GM12864 (cell line): ENCODE results near the gene SIX2.

Source experiments
- DNase-seq: peaks from one replicate; pipeline ENCODE4 v3.0.0-alpha.2; 2011; ENCODE audit warnings: low read depth
- H3K4me3 ChIP-seq: 2 replicates; pipeline ENCODE4 v1.5.1; 2011; ENCODE audit warnings: mild to moderate bottlenecking, low read depth, low read length, control low read depth
- TF ChIP-seq, protein P1 (sequence below): IDR thresholded peaks from 2 replicates; pipeline ENCODE4 v1.5.1; 2011; ENCODE audit warnings: low read depth, mild to moderate bottlenecking, moderate library complexity, low read length, control low read depth, inconsistent platforms; ENCODE audit errors: missing control alignments

Gene SIX2

DNA sequence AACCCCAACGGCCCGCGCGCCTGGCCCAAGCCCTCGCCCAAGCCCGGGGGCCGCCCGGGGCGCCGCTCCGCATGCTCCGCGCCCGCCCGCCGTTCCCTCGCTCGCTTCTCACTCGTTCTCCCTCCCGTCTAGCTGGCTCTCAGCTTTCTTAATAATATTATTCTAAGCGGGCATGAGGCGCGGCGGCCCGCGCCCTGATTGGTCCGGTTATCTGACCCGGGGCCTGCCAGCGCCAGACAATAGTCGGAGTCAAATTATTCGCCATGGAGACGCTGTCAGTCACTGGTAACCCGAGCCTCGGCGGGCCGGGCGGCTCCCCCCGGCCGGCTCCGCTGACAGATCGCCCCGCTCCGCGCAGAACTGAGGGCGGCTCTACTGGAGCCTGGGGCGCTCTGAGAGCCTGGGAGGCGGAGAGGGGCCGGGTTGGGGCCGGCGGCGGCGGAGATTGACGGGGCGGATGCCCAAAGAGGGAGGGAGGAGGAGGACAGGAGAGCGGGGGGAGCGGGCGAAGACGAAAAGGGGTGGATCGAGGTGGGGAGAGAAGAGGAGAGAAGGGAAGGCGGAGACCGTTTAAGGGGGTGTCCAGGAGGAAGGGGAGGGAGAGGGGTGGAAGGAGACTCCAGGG lies at the start of gene SIX2:
TSS of gene SIX2 (minus strand) at position 150 of the 625 bp plus-strand sequence. CDS start 342 bp downstream, outside the sequence.
- TF ChIP-seq, protein P1, sequence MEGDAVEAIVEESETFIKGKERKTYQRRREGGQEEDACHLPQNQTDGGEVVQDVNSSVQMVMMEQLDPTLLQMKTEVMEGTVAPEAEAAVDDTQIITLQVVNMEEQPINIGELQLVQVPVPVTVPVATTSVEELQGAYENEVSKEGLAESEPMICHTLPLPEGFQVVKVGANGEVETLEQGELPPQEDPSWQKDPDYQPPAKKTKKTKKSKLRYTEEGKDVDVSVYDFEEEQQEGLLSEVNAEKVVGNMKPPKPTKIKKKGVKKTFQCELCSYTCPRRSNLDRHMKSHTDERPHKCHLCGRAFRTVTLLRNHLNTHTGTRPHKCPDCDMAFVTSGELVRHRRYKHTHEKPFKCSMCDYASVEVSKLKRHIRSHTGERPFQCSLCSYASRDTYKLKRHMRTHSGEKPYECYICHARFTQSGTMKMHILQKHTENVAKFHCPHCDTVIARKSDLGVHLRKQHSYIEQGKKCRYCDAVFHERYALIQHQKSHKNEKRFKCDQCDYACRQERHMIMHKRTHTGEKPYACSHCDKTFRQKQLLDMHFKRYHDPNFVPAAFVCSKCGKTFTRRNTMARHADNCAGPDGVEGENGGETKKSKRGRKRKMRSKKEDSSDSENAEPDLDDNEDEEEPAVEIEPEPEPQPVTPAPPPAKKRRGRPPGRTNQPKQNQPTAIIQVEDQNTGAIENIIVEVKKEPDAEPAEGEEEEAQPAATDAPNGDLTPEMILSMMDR = no peak
- peak within 1 kb of the TSS; percentile 41 for H3K4me3 ChIP-seq
- no peak for DNase-seq

DNA sequence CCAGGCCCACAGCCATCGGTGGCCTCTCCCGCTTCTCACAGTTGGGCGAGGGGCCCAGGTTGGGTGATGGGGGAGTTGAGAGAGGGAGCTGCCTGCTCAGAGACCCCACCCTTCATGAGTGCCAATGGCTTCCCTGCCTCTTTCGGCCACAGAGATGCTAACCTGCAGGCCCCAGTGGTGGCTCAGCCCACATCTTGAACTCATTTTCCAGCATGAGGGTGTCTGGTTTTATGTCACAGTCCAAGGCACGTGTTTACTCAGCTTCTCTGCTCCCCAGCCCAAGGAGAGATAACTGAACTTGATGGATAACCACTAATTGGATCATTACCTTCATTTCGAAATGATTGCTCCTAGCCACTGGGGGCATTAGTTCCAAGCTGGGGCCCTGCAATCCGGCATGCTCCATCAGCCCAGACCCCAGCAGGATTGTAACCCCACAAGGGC lies 45.9 kb upstream of the SIX2 start:
- DNase-seq = no peak
- TF ChIP-seq, protein P1 = no peak
- H3K4me3 ChIP-seq = no peak overlapping the region

DNA sequence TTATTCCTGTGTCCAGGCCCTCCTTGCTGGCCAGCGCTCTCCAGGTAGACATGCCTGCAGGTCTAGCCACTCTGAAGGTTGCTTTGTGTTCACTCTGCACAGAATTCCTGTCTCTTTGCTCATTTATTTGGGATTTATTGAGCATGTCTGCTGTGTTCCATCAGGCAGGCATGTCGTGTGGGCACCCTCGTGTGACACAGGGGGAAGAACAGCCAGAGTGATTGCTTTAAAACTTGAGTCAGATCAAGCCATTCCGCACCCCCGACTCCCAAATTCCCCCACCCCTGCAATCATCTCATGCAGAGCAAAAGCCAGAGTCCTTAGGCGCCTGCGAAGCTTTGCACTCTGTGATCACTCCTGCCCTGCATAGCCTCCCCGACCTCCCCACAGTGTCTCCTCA lies 44.7 kb upstream of the SIX2 start:
- TF ChIP-seq, protein P1 = no peak
- DNase-seq = no peak
- H3K4me3 ChIP-seq = no peak overlapping the region

DNA sequence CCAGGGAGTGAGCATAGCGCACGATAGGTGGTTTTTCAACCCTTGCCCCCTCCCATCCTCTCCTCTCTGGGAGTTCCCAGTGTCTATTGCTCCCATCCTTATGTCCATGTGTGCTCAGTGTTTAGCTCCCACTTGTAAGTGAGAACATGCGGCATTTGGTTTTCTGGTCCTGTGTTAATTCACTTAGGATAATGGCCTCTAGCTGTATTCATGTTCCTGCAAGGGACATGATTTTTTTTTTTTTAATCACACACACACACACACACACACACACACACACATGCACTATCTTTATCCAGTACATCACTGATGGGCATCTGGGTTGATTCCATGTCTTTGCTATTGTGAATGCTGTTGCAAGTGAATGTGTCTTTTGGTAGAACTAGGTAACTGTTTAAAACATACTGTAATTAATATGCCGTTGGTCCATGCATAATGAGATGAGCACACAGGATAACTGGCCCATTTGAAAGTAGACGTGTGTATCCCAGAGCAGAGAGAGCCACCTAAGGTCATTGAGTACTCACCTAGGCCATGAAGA lies 43.2 kb upstream of the SIX2 start:
- H3K4me3 ChIP-seq = no peak overlapping the region
- TF ChIP-seq, protein P1 = no peak
- no peak for DNase-seq

DNA sequence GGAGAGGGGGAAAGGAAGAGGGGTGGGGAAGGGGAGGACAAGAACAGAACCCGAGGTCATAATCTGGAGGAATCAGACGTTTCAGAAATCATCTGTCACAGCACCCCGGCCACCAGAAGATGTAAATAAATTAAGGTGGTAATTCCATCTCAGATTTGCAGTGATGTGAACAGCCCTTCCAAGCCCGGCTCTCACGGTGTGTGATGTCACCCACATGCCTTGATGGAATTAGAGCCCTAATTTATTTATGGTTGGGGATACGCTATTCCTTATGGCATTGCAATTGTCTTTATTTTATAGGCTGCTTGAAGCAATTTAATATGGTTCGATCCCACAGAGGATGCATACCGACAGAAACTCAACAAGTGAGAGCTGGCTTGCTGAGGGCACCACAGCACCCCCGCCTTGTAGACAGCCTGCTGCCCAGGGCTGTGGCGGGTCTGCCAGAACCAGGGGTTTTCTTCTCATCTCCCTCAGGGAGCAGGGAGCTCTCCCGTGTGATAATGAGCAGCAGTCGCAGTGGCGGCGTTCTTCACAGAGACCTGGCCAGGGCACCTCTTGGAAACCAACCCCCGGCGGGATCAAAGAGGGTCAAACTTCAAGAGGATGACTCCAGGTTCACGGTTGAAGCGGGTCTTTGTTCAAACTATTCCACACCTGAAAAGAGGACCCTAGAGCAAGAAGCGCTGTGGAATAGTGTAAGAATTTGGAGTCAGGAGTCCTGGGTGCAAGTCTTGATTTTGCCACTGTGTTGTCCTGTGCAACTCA lies 40.5 kb upstream of the SIX2 start:
- TF ChIP-seq, protein P1 = no peak

DNA sequence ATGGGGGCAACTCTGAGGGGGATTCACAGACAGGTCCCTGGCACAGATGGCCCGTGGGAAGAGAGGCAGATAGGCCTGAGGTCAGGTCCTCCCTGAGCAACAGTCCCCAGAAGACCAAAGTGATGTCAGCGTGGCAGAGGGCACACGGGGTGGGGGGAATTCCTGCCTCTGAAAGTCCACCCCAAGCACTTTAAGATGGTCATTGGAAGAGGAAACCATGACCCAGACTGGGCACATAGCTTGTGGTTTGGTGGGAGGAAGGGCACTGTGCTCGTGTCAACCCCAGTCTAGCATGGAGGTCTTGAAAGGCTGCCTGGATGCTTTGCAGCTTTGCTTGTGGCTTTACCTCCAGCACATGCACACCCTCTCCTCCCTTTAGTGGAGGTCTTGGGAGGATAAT lies 38.0 kb upstream of the SIX2 start:
- TF ChIP-seq, protein P1 = no peak
- H3K4me3 ChIP-seq = no peak overlapping the region
- DNase-seq = no peak

More for the DNA sequence above, 40.5 kb upstream of the SIX2 start:
- DNase-seq = no peak
- no peak overlapping the region for H3K4me3 ChIP-seq
